HG03103 (cell line): ENCODE data around the gene CST9L.

Source experiments
- ATAC-seq: cut with Tn5 transposase; IDR thresholded peaks from one replicate; pipeline ENCODE4 v1.9.1; 2021; ENCODE audit warnings: low read depth; ENCODE audit not compliant: unreplicated experiment

Gene CST9L

GRCh38 chr20:23515250-23515939 is 52.9 kb downstream of the CST9L start:
- ATAC-seq = no peak

- no peak for ATAC-seq
Measured at GRCh38 chr20:23514848-23515247, 53.4 kb downstream of the CST9L start.
